Left hindlimb (tissue), 1 donor: ENCODE results near the gene CDK2.
"Not testable (repeated sequence)": the region's sequence is repeated elsewhere in the genome, so short reads cannot be mapped to it uniquely, and the experiment has no call there.

Experiments
- DNase-seq: peaks from one replicate; pipeline ENCODE4 v3.0.0-alpha.2; 2018

Gene CDK2

GRCh38 chr12:55966408-55967281, at the start of gene CDK2:
Gene CDK2 (plus strand): TSS chr12:55966830. CDS start chr12:55967009, 179 bp downstream.
- DNase-seq: peak; percentile 94

DNA sequence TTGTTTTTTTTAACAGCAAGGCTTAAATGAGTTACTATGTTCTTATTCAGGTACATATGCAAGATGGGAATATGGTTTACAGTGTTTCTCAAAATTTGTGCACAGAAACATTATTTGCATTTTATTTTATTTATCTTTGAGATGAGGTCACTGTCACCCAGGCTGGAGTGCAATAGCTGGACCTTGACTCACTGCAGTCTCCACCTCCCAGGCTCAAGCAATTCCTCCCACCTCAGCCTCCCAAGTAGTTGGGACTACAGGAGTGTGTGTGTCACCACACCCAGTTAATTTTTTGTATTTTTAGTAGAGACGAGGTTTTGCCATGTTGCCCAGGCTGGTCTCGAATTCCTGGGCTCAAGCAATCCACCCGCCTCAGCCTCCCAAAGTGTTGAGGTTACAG, 47.6 kb upstream of the CDK2 start:
- not testable (repeated sequence) for DNase-seq

- DNase-seq: no peak
These were observed 44.5 kb upstream of the CDK2 start for GRCh38 chr12:55922126-55922525.

GRCh38 chr12:55923648-55924047, 43.0 kb upstream of the CDK2 start:
- DNase-seq: not testable (repeated sequence)

DNA sequence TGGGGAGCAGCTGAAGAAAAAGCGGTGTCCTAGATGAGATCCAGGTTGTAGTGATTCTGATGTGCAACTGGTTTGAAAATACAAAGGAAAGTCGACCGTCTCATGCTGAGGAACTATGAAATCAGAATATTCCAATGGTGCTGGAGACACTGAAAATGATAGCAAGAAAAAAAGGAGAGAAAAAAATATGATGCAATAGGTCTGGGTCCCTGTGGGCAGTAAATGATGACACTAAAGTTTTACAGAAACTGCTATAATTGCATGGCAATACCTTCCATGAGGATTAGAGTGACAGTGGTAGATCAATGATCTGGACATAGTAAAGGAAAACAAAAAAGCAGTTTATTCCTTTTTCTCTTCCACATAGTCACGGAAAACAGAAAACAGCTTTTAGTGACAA, 41.3 kb upstream of the CDK2 start:
- DNase-seq: no peak

DNA sequence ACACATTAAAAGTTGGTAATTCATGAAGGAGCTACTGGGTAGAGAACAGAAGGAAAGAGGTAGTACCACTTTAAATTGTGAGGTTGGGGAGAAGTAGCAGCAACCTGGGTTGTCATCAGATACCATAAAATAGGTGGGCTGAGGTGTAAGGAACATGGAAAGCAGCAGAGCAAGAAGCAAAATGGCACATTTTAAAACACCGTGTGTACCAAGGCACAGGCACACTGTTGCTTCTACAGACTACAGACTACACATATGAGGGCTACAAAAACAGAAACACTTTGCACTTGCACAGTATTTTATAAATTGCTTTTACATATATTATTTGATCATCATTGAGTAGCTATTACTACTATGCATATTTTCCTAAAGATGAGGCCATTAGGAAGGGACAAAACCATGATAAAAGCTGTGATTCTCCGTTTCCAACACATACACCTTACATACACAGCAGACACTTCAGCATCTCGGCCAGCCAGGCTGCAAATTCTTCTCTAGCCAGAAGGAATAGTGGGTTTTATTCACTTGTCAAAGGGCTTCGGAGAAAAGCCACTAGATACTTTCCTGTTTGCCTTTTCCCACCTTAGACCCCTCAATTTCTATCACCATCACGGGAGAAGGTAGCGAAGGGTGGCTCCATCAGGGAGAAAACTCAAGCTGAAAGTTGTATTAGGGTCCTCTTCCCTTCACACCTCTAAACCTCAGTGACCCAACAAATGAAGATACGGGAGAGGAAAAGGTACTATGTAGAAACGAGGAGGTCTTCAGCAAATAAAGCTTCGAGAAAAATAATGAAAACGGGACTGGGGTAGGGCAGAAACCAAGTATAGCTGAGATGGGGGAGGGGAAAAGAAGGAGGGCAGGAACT, 40.5 kb upstream of the CDK2 start:
- no peak for DNase-seq

DNA sequence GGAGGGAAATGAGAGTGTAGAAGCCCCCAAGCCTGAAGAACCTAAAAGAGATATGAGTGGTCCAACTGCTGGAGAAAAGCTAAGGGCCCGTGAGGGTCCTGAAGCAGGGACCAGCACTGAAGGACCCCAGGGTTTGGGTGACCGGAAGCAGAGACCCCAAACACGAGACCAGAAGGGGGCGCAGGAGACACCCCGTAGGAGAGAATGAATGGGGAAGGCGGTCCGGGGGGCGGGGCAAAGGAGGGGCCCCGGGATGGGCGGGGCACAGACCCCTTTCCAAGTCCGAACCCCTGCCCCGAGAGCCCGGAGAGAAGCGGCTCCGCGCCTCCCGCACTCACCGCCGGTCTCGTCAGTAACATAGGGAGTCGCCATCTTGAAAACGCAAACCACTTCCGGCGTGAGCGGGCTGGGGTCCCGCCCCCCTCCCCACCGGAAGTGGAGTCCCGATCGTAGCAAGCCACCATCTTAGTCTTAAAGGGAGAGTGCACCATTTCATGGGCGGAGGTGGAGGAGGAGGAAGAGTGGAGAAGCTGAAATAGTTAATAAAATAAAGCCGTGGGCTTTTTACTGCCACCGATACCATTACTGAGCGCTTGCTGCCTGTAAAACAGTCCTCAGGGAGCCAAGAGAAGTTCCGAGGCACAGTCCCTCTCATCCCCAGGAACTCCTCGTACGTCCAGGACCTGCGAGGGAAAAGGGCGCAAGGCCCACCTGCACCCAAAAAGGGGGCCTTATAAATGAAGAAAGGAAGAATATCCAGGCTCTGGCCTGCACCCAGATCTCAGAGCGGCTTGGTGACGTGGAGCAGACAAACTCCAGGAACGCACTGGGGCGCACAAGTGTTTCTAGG, 39.7 kb upstream of the CDK2 start:
- peak; percentile 96 for DNase-seq

DNA sequence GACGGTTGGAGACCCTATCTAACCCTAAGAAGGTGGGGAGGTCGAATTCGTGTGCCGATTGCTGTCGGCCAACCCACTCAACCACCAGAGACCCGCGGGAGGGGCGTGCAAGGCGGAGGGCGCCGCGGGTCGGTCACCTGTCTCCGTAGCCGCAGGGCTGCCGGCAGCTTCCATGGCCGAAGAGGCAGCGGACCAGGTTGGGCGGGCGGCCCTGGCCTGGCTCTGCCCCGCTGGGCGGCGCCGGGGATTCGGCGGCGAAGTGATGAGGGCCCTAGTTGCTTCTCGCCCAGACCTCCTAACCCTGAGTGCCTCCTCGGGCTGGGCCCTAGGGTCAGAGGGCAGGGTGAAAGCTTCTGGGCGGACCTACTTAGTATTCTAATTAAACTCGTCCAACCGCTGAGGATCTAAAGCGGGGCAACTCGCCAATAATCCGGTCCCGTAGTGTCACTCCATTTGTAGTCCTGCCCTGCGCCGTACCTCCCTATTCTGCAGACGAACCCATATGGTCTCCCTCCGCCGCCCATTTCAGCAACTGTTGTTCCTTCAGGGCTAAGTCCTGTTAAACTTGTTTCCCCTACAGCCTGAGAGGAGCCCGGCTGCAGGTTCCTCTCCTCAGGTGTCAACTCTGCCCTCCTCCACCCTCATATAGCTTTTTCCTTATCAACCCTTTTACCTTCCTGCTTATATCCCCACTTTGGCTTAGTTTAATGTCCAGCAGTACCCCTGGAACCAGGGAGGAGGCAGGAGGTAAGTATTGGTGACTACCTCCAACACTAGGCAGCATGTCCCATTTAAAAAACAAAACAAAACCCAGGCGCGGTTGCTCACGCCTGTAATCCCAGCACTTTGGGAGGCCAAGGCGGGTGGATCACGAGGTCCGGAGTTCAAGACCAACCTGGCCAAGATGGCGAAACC, 38.8 kb upstream of the CDK2 start, which contains the start of gene PYM1:
TSS of gene PYM1 (minus strand) at position 307 of the 915 bp plus-strand sequence. CDS start at position 174, 133 bp downstream.
- DNase-seq: peak; percentile 76

DNA sequence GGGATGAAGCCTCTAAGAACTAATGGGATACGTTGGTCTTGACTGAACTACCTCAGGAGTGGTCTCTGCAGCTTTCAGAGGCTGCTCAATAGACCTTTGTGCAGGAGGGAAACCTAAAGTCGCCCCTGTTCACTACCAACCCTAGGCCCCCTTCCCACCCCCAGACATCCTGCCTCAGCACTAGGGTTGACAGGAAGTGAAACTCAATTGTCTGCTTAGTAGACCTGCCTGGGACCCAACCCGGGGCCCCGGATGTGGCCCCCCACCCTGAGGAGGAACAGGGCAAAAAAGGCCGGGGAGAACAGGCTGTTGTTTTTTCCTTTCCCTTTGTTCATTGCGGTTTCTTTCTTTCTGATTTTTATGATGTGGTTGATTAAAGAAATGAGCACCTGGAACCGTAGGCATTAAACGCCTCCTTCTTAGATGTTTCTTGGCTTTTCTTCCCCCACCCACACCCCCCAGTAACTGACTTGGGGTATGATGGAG, 37.3 kb upstream of the CDK2 start:
- DNase-seq: peak; percentile 32

DNA sequence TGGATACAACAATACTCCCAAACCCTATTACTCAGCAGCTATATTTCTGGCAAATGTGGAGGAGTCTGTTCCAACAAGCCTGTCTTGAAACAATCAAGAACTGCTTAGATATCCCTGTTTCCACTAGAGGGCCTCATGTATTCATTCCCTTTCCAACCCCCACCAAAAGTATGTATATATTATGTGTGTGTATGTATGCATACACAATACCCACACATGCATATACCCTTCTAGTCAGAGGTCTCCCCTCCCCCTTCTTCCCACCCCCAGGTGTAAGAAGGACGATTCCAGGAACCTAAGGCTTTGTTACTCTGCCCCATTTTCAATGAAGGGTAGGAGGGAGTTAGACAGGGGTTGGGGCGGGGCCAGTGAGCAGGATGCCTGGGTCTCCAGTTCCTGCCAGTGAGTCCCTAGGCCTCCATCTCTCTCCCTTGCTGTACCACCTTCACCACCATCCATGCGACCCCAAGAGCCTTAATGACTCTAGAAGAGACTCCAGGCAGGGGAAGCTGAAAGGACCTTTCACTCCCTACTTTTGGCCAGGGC, 35.8 kb upstream of the CDK2 start, which contains the start of gene DGKA:
TSS of gene DGKA (plus strand) at position 392 of the 546 bp plus-strand sequence. CDS start 5,342 bp downstream, outside the sequence.
- DNase-seq: peak; percentile 49

DNA sequence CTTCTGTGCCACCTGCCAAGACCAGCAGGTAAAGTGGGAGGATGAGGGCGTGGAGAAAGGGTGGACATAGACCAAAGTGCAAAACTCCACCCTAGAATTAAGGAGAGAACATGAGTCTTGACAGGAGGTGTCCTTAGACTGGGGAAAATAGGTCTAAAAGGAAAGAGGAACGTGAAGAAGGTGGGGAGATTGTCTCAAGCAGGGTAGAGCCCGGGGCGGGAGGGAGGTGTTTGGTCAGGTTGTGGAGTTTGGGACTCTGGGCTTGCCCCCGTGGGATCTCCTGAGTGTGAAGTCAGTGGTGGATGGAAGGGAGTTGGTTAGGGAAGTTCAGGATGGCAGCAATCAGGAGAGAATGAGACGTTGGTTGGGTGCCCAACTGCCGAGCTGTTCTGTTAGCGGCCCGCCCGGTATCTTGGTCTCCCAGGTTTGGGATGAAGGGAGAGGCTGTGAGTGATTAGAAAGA, 35.3 kb upstream of the CDK2 start:
- no peak for DNase-seq

GRCh38 chr12:55931780-55932550, 34.7 kb upstream of the CDK2 start:
- peak; percentile 84 for DNase-seq

DNA sequence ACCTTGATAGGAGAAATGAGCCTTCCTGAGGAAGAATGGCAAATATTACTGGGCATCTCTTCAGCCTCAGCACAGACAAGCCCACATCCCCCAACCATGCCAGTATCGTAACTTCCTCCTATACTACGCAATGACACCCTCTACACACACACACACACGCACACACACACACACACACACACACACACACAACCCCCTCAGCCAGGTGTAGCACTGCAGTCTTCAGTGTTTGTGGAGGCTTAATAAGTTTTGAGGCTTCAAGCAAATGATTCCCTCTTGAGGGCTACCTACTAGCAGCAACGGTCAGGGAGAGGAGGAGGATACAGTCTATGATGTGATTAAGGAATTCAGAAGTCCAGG, 34.1 kb upstream of the CDK2 start:
- DNase-seq: no peak

- DNase-seq: no peak
These were observed 33.3 kb upstream of the CDK2 start for GRCh38 chr12:55933169-55933798.

DNA sequence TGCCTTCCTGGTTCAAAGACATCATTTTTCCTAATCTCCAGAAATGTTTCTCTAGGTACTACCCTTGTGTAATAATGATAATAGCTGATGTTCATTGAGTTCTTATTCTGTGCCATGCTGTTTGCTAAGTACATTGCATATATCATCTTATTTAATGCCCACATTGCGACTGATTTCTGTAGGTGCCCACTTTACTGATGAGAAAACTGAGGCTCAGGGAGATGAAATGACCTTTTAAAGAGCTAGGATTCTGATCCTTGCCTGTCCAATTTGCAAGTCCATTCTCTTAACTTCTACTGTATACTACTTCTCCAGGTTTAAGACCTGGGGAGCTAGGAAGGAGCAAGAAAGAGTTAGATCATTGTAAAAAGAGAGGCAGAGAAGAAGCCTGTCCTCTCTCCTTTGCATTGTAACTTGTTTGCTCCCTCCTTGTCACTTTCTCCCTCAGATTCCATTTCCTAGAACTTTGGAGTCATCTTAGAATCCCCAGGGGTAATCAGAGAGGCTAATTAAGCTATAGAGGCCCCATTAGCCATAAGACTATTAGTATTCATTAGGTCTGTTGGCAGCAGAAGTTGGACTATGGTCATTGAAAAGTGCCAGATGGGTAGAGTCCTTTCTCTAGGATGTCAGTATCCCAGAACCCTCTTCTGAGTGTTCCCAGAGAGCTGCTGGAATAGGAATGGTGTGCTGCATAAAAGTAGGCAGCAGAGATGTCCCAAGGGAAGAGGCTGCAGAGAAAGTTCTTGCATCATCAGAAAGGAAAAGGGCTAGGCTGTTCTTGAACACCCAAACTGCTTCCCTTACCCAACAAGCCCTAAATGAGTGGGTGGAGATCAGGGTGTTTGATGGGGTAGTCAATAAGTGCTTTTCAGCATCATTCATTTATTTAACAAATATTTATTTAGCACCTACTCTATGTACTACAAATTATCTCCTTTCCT, 32.6 kb upstream of the CDK2 start:
- no peak for DNase-seq

- DNase-seq: no peak
These were observed 31.9 kb upstream of the CDK2 start for GRCh38 chr12:55934773-55935172.

GRCh38 chr12:55935738-55936151, 30.9 kb upstream of the CDK2 start:
- DNase-seq: peak; percentile 51

DNA sequence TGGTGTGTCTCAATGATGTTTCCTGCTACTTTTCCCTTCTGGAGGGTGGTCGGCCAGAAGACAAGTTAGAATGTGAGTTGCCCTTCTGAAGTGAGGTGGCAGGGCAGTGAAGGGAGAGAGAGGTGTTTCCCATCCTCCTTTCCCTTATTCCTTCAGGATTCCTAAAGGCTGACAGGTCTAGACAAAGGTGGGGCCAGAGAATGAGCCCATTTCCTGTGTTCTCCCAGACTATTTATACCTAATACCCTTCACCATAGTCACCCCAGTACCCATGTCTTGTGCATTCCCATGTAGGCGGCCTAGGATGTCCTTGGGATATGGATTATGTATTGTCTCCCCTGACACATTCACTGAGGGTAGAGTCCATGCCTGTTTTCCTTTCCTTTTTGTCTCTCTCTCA, 28.6 kb upstream of the CDK2 start:
- no peak for DNase-seq
